Measurements from ENCODE around the gene CHRM4. TPM values are rescaled to one million over a fixed set of nuclear protein-coding genes. Genes with fewer than 3 reads are reported as not detected.

Gene CHRM4
- total and polyA plus RNA-seq, 2 of the 13 experiments (the other 11 are each of a cell fraction or from before 2014, with no cell fraction given): 0.13 to 0.21 TPM

DNA sequence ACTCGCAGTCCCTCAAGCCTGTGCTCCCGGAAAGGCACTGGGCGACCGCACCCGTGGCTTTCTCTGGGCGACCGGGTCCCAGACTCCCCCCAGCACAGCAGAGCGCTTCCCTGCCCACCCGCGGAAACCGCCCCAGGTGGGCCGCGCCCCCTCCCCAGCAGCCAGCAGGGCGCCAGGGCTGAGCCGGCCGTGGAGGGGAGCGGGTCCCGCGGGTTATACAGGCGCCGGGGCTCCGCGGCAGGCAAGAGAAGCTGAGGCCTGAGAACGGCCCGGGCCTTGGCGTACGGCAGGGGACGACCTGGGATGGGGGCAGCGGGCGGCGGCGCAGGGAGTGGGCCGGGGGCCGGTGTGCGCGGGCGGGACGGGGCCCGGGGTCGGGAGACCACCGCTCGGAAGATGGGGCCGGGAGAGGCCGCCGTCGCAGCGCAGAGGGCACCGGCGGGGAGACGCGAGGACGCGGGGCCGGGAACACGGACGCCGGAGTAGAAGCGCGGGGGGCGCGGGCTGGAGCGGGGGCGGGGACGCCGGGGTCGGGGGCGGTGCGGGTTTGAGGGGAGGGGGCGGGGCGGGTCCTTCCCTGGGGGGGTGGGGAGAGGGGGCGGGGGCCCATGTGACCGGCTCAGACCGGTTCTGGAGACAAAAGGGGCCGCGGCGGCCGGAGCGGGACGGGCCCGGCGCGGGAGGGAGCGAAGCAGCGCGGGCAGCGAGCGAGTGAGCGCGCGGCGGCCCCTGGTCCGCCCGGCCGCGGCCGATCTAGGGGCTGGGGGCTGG lies 10.3 kb downstream of the CHRM4 start, which contains the start of gene MDK (continued):
- TF ChIP-seq, protein P1, sequence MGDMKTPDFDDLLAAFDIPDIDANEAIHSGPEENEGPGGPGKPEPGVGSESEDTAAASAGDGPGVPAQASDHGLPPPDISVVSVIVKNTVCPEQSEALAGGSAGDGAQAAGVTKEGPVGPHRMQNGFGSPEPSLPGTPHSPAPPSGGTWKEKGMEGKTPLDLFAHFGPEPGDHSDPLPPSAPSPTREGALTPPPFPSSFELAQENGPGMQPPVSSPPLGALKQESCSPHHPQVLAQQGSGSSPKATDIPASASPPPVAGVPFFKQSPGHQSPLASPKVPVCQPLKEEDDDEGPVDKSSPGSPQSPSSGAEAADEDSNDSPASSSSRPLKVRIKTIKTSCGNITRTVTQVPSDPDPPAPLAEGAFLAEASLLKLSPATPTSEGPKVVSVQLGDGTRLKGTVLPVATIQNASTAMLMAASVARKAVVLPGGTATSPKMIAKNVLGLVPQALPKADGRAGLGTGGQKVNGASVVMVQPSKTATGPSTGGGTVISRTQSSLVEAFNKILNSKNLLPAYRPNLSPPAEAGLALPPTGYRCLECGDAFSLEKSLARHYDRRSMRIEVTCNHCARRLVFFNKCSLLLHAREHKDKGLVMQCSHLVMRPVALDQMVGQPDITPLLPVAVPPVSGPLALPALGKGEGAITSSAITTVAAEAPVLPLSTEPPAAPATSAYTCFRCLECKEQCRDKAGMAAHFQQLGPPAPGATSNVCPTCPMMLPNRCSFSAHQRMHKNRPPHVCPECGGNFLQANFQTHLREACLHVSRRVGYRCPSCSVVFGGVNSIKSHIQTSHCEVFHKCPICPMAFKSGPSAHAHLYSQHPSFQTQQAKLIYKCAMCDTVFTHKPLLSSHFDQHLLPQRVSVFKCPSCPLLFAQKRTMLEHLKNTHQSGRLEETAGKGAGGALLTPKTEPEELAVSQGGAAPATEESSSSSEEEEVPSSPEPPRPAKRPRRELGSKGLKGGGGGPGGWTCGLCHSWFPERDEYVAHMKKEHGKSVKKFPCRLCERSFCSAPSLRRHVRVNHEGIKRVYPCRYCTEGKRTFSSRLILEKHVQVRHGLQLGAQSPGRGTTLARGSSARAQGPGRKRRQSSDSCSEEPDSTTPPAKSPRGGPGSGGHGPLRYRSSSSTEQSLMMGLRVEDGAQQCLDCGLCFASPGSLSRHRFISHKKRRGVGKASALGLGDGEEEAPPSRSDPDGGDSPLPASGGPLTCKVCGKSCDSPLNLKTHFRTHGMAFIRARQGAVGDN (CRISPR knock-in tag; IDR thresholded peaks at IDR 0.05): no peak
- no peak for TF ChIP-seq AHR (CRISPR knock-in tag; IDR thresholded peaks at IDR 0.05)
- TF ChIP-seq, protein P2, sequence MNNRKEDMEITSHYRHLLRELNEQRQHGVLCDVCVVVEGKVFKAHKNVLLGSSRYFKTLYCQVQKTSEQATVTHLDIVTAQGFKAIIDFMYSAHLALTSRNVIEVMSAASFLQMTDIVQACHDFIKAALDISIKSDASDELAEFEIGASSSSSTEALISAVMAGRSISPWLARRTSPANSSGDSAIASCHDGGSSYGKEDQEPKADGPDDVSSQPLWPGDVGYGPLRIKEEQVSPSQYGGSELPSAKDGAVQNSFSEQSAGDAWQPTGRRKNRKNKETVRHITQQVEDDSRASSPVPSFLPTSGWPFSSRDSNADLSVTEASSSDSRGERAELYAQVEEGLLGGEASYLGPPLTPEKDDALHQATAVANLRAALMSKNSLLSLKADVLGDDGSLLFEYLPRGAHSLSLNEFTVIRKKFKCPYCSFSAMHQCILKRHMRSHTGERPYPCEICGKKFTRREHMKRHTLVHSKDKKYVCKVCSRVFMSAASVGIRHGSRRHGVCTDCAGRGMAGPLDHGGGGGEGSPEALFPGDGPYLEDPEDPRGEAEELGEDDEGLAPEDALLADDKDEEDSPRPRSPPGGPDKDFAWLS (CRISPR knock-in tag; IDR thresholded peaks at IDR 0.05; ENCODE audit: borderline replicate concordance): no peak
- TF ChIP-seq RFXANK (CRISPR knock-in tag; IDR thresholded peaks at IDR 0.05): no peak
- TF ChIP-seq KAT2B (IDR thresholded peaks at IDR 0.05; ENCODE audit: borderline replicate concordance, low read depth, low read length): no peak
- no peak for TF ChIP-seq ZNF761 (CRISPR knock-in tag; conservative IDR thresholded peaks at IDR 0.05)
- TF ChIP-seq ZNF24 (IDR thresholded peaks at IDR 0.05): no peak
- TF ChIP-seq, protein P3, sequence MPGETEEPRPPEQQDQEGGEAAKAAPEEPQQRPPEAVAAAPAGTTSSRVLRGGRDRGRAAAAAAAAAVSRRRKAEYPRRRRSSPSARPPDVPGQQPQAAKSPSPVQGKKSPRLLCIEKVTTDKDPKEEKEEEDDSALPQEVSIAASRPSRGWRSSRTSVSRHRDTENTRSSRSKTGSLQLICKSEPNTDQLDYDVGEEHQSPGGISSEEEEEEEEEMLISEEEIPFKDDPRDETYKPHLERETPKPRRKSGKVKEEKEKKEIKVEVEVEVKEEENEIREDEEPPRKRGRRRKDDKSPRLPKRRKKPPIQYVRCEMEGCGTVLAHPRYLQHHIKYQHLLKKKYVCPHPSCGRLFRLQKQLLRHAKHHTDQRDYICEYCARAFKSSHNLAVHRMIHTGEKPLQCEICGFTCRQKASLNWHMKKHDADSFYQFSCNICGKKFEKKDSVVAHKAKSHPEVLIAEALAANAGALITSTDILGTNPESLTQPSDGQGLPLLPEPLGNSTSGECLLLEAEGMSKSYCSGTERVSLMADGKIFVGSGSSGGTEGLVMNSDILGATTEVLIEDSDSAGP (CRISPR knock-in tag; IDR thresholded peaks at IDR 0.05; ENCODE audit: borderline replicate concordance): no peak
- TF ChIP-seq FOXO1 (CRISPR knock-in tag; IDR thresholded peaks at IDR 0.05): no peak
- no peak for TF ChIP-seq PPARG (CRISPR knock-in tag; conservative IDR thresholded peaks at IDR 0.05)
- TF ChIP-seq, protein P4, sequence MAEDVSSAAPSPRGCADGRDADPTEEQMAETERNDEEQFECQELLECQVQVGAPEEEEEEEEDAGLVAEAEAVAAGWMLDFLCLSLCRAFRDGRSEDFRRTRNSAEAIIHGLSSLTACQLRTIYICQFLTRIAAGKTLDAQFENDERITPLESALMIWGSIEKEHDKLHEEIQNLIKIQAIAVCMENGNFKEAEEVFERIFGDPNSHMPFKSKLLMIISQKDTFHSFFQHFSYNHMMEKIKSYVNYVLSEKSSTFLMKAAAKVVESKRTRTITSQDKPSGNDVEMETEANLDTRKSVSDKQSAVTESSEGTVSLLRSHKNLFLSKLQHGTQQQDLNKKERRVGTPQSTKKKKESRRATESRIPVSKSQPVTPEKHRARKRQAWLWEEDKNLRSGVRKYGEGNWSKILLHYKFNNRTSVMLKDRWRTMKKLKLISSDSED (CRISPR knock-in tag; IDR thresholded peaks at IDR 0.05): peak; percentile 53; the same call in 1 of the 2 replicates
- no peak for TF ChIP-seq KLF9 (CRISPR knock-in tag; IDR thresholded peaks at IDR 0.05; ENCODE audit: low read depth)
- TF ChIP-seq, protein P5, sequence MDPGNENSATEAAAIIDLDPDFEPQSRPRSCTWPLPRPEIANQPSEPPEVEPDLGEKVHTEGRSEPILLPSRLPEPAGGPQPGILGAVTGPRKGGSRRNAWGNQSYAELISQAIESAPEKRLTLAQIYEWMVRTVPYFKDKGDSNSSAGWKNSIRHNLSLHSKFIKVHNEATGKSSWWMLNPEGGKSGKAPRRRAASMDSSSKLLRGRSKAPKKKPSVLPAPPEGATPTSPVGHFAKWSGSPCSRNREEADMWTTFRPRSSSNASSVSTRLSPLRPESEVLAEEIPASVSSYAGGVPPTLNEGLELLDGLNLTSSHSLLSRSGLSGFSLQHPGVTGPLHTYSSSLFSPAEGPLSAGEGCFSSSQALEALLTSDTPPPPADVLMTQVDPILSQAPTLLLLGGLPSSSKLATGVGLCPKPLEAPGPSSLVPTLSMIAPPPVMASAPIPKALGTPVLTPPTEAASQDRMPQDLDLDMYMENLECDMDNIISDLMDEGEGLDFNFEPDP (CRISPR knock-in tag; conservative IDR thresholded peaks at IDR 0.05): no peak
- TF ChIP-seq, protein P6, sequence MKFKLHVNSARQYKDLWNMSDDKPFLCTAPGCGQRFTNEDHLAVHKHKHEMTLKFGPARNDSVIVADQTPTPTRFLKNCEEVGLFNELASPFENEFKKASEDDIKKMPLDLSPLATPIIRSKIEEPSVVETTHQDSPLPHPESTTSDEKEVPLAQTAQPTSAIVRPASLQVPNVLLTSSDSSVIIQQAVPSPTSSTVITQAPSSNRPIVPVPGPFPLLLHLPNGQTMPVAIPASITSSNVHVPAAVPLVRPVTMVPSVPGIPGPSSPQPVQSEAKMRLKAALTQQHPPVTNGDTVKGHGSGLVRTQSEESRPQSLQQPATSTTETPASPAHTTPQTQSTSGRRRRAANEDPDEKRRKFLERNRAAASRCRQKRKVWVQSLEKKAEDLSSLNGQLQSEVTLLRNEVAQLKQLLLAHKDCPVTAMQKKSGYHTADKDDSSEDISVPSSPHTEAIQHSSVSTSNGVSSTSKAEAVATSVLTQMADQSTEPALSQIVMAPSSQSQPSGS (CRISPR knock-in tag; IDR thresholded peaks at IDR 0.05): no peak
- 0 out of 2 replicates have a peak, but pooled peaks have one; percentile 32 for TF ChIP-seq ZNF768 (CRISPR knock-in tag; IDR thresholded peaks at IDR 0.05)
- TF ChIP-seq IRX3 (CRISPR knock-in tag; IDR thresholded peaks at IDR 0.05; ENCODE audit: borderline replicate concordance, low read depth): 0 out of 2 replicates have a peak, but pooled peaks have one; percentile 29
- no peak for TF ChIP-seq YY1 (IDR thresholded peaks at IDR 0.05; ENCODE audit: insufficient read depth, insufficient replicate concordance, low read depth, low read length)
